K562 (cell line): Measurements from ENCODE around the gene MTG1. TPM values are rescaled to one million over a fixed set of nuclear protein-coding genes. Genes with fewer than 3 reads are reported as not detected.

ENCODE experiments used
- ATAC-seq: fragments of 200-7000 bp; cut with Tn5 transposase; 3 replicates; pipeline ENCODE4 v1.9.1; 2020; ENCODE audit warnings: moderate library complexity
- BruUV-seq: library from RNA; stranded (reverse); fragments of 400-500 nt; replicated peaks from 2 replicates; lab custom pipeline; 2021; lab: Mats Ljungman, UMichigan
- CTCF ChIA-PET: fragments of 300-600 bp; formaldehyde crosslinking; extraction: SDS; loops from one replicate; lab custom pipeline; 2021; ENCODE audit warnings: low intra/inter-chr PET ratio; lab: Yijun Ruan, JAX
- POLR2A ChIA-PET: fragments of 300-600, 350-650 bp; sonication (Branson Sonifier 250); formaldehyde crosslinking; extraction: SDS; loops from one replicate; lab custom pipeline; 2021; ENCODE audit warnings: antibody characterized with exemption, inconsistent platforms; lab: Yijun Ruan, JAX
- DNase-seq, 4 experiments: peaks; one replicate each; pipeline versions ENCODE4 v3.0.0 to v3.0.0-alpha.2; 2011 to 2018; ENCODE audit warnings: low spot score in 3 of 4, mixed read lengths in 3 of 4; ENCODE audit errors: extremely low read depth in 1 of 4
- FAIRE-seq: peaks from 2 replicates; lab custom pipeline; 2011; peaks lifted over from hg19 to GRCh38; lab: Jason Lieb, UNC
- H2AFZ ChIP-seq: 2 replicates; pipeline ENCODE4 v1.6.0; 2011; ENCODE audit warnings: low read depth, low read length, control low read depth, inconsistent platforms
- H3K27ac ChIP-seq: fragments of 200-600 bp; 3 replicates; pipeline ENCODE4 v1.8.0; 2011; ENCODE audit warnings: low read depth, mild to moderate bottlenecking, control low read depth, inconsistent platforms, low read length, moderate library complexity, mixed read lengths; ENCODE audit errors: extremely low read depth
- H3K27me3 ChIP-seq, 2 experiments: fragments of 300-600 bp in 1 of 2; 2 replicates in 1 of 2; 3 replicates in 1 of 2; pipeline versions ENCODE4 v1.6.0 to v1.8.0; 2011; ENCODE audit warnings: inconsistent platforms in 2 of 2, low read length in 2 of 2, mild to moderate bottlenecking in 1 of 2, mixed read lengths in 1 of 2, moderate library complexity in 1 of 2; ENCODE audit not compliant: control insufficient read depth in 2 of 2, insufficient read depth in 2 of 2
- H3K36me3 ChIP-seq: fragments of 300-600 bp; 3 replicates; pipeline ENCODE4 v1.8.0; 2011; ENCODE audit warnings: mild to moderate bottlenecking, low read length, inconsistent platforms; ENCODE audit not compliant: control insufficient read depth, insufficient read depth
- H3K4me1 ChIP-seq, 2 experiments: fragments of 200-600 bp in 1 of 2; replicated peaks in 1 of 2; 2 replicates in 1 of 2; 3 replicates in 1 of 2; pipeline versions ENCODE4 v1.5.1 to v1.8.0; 2011; ENCODE audit warnings: inconsistent platforms in 2 of 2, low read length in 2 of 2, mild to moderate bottlenecking in 1 of 2, mixed read lengths in 1 of 2, moderate library complexity in 1 of 2; ENCODE audit not compliant: control insufficient read depth in 2 of 2, insufficient read depth in 2 of 2
- H3K4me2 ChIP-seq: 2 replicates; pipeline ENCODE4 v1.6.1; 2011; ENCODE audit warnings: low read length, control low read depth, inconsistent platforms, mixed read lengths; ENCODE audit not compliant: insufficient read depth
- H3K4me3 ChIP-seq: fragments of 200-600 bp; sonication (generic), shearing (Covaris generic); 2 replicates; pipeline ENCODE4 v1.5.1; 2016; ENCODE audit warnings: control low read depth, inconsistent platforms
- H3K79me2 ChIP-seq: fragments of 200-600 bp; 3 replicates; pipeline ENCODE4 v1.8.0; 2011; ENCODE audit warnings: low read length, inconsistent platforms; ENCODE audit not compliant: control insufficient read depth, insufficient read depth
- H3K9ac ChIP-seq, 2 experiments: 2 replicates each; pipeline versions ENCODE4 v1.6.0 to v1.6.1; 2011; ENCODE audit warnings: low read depth in 2 of 2, low read length in 2 of 2, control low read depth in 1 of 2, inconsistent platforms in 1 of 2, mild to moderate bottlenecking in 1 of 2, mixed read lengths in 1 of 2; ENCODE audit not compliant: insufficient read depth in 1 of 2
- H3K9me1 ChIP-seq: one replicate; pipeline ENCODE4 v1.6.0; 2011; ENCODE audit warnings: inconsistent platforms, mild to moderate bottlenecking, low read length, moderate library complexity; ENCODE audit not compliant: control insufficient read depth, insufficient read depth
- H3K9me3 ChIP-seq: replicated peaks from 2 replicates; pipeline ENCODE4 v1.5.1; 2011; ENCODE audit warnings: low read depth, low read length, inconsistent platforms; ENCODE audit not compliant: control insufficient read depth, insufficient read depth
- H4K20me1 ChIP-seq: replicated peaks from 2 replicates; pipeline ENCODE4 v1.6.1; 2011; ENCODE audit warnings: low read length, inconsistent platforms, mixed read lengths; ENCODE audit not compliant: control insufficient read depth, insufficient read depth
- CBX5 ChIP-seq: IDR thresholded peaks from 2 replicates; pipeline ENCODE4 v1.6.1; 2014; ENCODE audit warnings: low read depth, borderline replicate concordance
- EP400 ChIP-seq: fragments of 450-650 bp; IDR thresholded peaks from 2 replicates; pipeline ENCODE4 v1.6.1; 2017; ENCODE audit warnings: antibody characterized with exemption, mild to moderate bottlenecking, moderate library complexity
- FOXA3 ChIP-seq, 2 experiments: fragments of 450-650 bp in 1 of 2; sonication (generic) in 1 of 2; formaldehyde crosslinking; IDR thresholded peaks in 1 of 2; conservative IDR thresholded peaks in 1 of 2; 2 replicates each; pipeline versions ENCODE4 v1.4.0 to v1.8.0; 2020 to 2022; ENCODE audit warnings: mild to moderate bottlenecking in 2 of 2, missing genetic modification reagents in 1 of 2
- HDAC8 ChIP-seq: fragments of 450-650 bp; IDR thresholded peaks from 2 replicates; pipeline ENCODE4 v1.6.1; 2016; ENCODE audit warnings: mild to moderate bottlenecking, missing genetic modification characterization, moderate library complexity, missing compliant biosample characterization
- KDM1A ChIP-seq, 2 experiments: fragments of 450-650 bp; IDR thresholded peaks; 2 replicates each; pipeline ENCODE4 v1.6.1; 2016; ENCODE audit warnings: mild to moderate bottlenecking in 2 of 2
- MYC ChIP-seq, 2 experiments: fragments of 250-450 bp in 1 of 2; sonication (Bioruptor Pico) in 1 of 2; IDR thresholded peaks; 2 replicates each; pipeline versions ENCODE4 v1.5.1 to v1.6.1; 2012 to 2021; ENCODE audit warnings: low read depth in 2 of 2, borderline replicate concordance in 1 of 2, improper control_type of control experiment in 1 of 2, low read length in 1 of 2, mild to moderate bottlenecking in 1 of 2, moderate library complexity in 1 of 2
- PHB ChIP-seq: fragments of 250-450 bp; sonication (Bioruptor Pico); IDR thresholded peaks from 2 replicates; pipeline ENCODE4 v1.5.0; 2021
- RBFOX2 ChIP-seq: fragments of 200-400 bp; formaldehyde crosslinking; IDR thresholded peaks from 2 replicates; pipeline ENCODE4 v1.6.1; 2017; ENCODE audit warnings: low read depth, mild to moderate bottlenecking, low read length, moderate library complexity
- RBM17 ChIP-seq: fragments of 200-400 bp; formaldehyde crosslinking; IDR thresholded peaks from 2 replicates; pipeline ENCODE4 v1.6.1; 2017; ENCODE audit warnings: low read depth, mild to moderate bottlenecking, low read length, borderline replicate concordance
- ZNF717 ChIP-seq: fragments of 250-450 bp; sonication (Bioruptor Pico); IDR thresholded peaks from 2 replicates; pipeline ENCODE4 v1.5.0; 2021
- WGBS: fragments of 100-300 bp; shearing (Covaris generic); methylation state at CpG from one replicate; pipeline ENCODE4 v1.1.6; 2016; ENCODE audit warnings: low coverage, mixed read lengths; ENCODE audit not compliant: insufficient coverage; ENCODE audit errors: missing lambda C conversion rate; 5-methylcytosine and 5-hydroxymethylcytosine counted together
- in situ Hi-C: fragments of 300-500 bp; cut with MboI; formaldehyde crosslinking; loops from 4 replicates; pipeline ENCODE4 v1.15.0; 2018; ENCODE audit warnings: inconsistent platforms, mixed read lengths
- intact Hi-C: fragments of 100-400 bp; cut with micrococcal nuclease; formaldehyde crosslinking; loops from 2 replicates; pipeline ENCODE4 v1.14.2; 2022
- polyA plus RNA-seq, 8 experiments: library from polyadenylated mRNA; depleted of rRNA in 4 of 8; stranded (reverse) in 5 of 8; unstranded in 3 of 8; fragments of >200 nt; fragmentation: Nextera tagmentation in 2 of 8; fragmentation: Illumina TruSeq in 1 of 8; extraction: Ambion mirVana in 2 of 8; extraction: Trizol in 1 of 8; gene quantifications; 2 replicates each; pipeline versions ENCODE4 v1.2.1 to v1.2.3, GENCODE V29; 2011 to 2014; ENCODE audit warnings: inconsistent platforms in 1 of 8, missing spikeins in 1 of 8
- total RNA-seq, 7 experiments: library from RNA; depleted of rRNA in 6 of 7; stranded (reverse); fragments of >200 nt in 6 of 7; fragmentation: Illumina TruSeq in 2 of 7; extraction: Trizol in 2 of 7; gene quantifications; 2 replicates each; pipeline versions ENCODE4 v1.2.1 to v1.2.3, GENCODE V29; 2011 to 2021; ENCODE audit warnings: low replicate concordance in 1 of 7
- TF ChIP-seq, protein P1 (sequence below): fragments of 250-450 bp; sonication (Bioruptor Pico); IDR thresholded peaks from 2 replicates; pipeline ENCODE4 v1.8.0; 2022; ENCODE audit warnings: moderate library complexity, mild to moderate bottlenecking, inconsistent platforms
- TF ChIP-seq, protein P2 (sequence below): fragments of 250-450 bp; sonication (Bioruptor Pico); IDR thresholded peaks from 2 replicates; pipeline ENCODE4 v1.4.0; 2020; ENCODE audit warnings: mild to moderate bottlenecking, moderate library complexity

Gene MTG1
- total and polyA plus RNA-seq, 9 of the 15 experiments (the other 6 are each of a cell fraction or from before 2014, with no cell fraction given), result 2.8 to 28.2 (median 15.4) TPM

- ChIA-PET POLR2A (no interaction called here), CTCF (no interaction called here)
- Histone ChIP-seq H3K36me3 (no peaks in the 10 kb centered on the region), H3K9ac (no peak overlapping the region), H3K4me3 (no peak overlapping the region), H3K27ac (no peak overlapping the region), H3K4me1 (peaks cover 0 to 34% of the 10 kb centered on the region in 2 experiments; a peak in 2 of 5 replicates), H3K79me2 (no peaks in the 10 kb centered on the region; the same call in 2 of the 3 replicates), H3K27me3 (peaks cover 0 to 40% of the 10 kb centered on the region in 2 experiments; a peak in 2 of 5 replicates), H3K9me3 (no peaks in the 10 kb centered on the region), H4K20me1 (no peaks in the 10 kb centered on the region), H3K4me2 (no peak overlapping the region), H3K9me1 (no peaks in the 10 kb centered on the region), H2AFZ (no peak overlapping the region)
- intact Hi-C loops (no loop called here), in situ Hi-C loops (no loop called here)
- TF ChIP-seq MYC (IDR thresholded peaks at IDR 0.05; ENCODE audit: low read depth, low read length) (no peak), MYC (CRISPR knock-in tag; IDR thresholded peaks at IDR 0.05; ENCODE audit: borderline replicate concordance, low read depth) (no peak), KDM1A (IDR thresholded peaks at IDR 0.05) (no peak), PHB (no peak), ZNF717 (CRISPR knock-in tag) (no peak), EP400 (no peak), CBX5 (no peak), HDAC8 (tag) (no peak), RBFOX2 (no peak), RBM17 (no peak), FOXA3 (CRISPR knock-in tag; conservative IDR thresholded peaks at IDR 0.05 in 1 of 2, IDR thresholded peaks at IDR 0.05 in 1 of 2) (no peak)
- TF ChIP-seq, protein P1, sequence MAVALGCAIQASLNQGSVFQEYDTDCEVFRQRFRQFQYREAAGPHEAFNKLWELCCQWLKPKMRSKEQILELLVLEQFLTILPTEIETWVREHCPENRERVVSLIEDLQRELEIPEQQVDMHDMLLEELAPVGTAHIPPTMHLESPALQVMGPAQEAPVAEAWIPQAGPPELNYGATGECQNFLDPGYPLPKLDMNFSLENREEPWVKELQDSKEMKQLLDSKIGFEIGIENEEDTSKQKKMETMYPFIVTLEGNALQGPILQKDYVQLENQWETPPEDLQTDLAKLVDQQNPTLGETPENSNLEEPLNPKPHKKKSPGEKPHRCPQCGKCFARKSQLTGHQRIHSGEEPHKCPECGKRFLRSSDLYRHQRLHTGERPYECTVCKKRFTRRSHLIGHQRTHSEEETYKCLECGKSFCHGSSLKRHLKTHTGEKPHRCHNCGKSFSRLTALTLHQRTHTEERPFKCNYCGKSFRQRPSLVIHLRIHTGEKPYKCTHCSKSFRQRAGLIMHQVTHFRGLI, result no peak
- TF ChIP-seq, protein P2, sequence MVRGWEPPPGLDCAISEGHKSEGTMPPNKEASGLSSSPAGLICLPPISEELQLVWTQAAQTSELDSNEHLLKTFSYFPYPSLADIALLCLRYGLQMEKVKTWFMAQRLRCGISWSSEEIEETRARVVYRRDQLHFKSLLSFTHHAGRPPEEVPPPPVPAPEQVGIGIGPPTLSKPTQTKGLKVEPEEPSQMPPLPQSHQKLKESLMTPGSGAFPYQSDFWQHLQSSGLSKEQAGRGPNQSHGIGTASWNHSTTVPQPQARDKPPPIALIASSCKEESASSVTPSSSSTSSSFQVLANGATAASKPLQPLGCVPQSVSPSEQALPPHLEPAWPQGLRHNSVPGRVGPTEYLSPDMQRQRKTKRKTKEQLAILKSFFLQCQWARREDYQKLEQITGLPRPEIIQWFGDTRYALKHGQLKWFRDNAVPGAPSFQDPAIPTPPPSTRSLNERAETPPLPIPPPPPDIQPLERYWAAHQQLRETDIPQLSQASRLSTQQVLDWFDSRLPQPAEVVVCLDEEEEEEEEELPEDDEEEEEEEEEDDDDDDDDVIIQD (CRISPR knock-in tag), result no peak
- no TSS peak for BruUV-seq
- FAIRE-seq (no peak), DNase-seq (no peak), ATAC-seq (no peak)
- WGBS, result 12% methylated on average over 7 of the region's 7 CpGs
These were observed 61.7 kb downstream of the MTG1 start for GRCh38 chr10:133455611-133456031.
